K562 (cell line): ENCODE data around the gene DRD3. TPM values are rescaled to one million over a fixed set of nuclear protein-coding genes. Genes with fewer than 3 reads are reported as not detected.

ENCODE experiments used
- ATAC-seq: fragments of 200-7000 bp; cut with Tn5 transposase; 3 replicates; pipeline ENCODE4 v1.9.1; 2020; ENCODE audit warnings: moderate library complexity
- BruUV-seq: library from RNA; stranded (reverse); fragments of 400-500 nt; replicated peaks from 2 replicates; lab custom pipeline; 2021; lab: Mats Ljungman, UMichigan
- CTCF ChIA-PET: fragments of 300-600 bp; formaldehyde crosslinking; extraction: SDS; loops from one replicate; lab custom pipeline; 2021; ENCODE audit warnings: low intra/inter-chr PET ratio; lab: Yijun Ruan, JAX
- POLR2A ChIA-PET: fragments of 300-600, 350-650 bp; sonication (Branson Sonifier 250); formaldehyde crosslinking; extraction: SDS; loops from one replicate; lab custom pipeline; 2021; ENCODE audit warnings: antibody characterized with exemption, inconsistent platforms; lab: Yijun Ruan, JAX
- DNase-seq, 4 experiments: peaks; one replicate each; pipeline versions ENCODE4 v3.0.0 to v3.0.0-alpha.2; 2011 to 2018; ENCODE audit warnings: low spot score in 3 of 4, mixed read lengths in 3 of 4; ENCODE audit errors: extremely low read depth in 1 of 4
- FAIRE-seq: peaks from 2 replicates; lab custom pipeline; 2011; peaks lifted over from hg19 to GRCh38; lab: Jason Lieb, UNC
- H2AFZ ChIP-seq: 2 replicates; pipeline ENCODE4 v1.6.0; 2011; ENCODE audit warnings: low read depth, low read length, control low read depth, inconsistent platforms
- H3K27ac ChIP-seq: fragments of 200-600 bp; 3 replicates; pipeline ENCODE4 v1.8.0; 2011; ENCODE audit warnings: low read depth, mild to moderate bottlenecking, control low read depth, inconsistent platforms, low read length, moderate library complexity, mixed read lengths; ENCODE audit errors: extremely low read depth
- H3K27me3 ChIP-seq, 2 experiments: fragments of 300-600 bp in 1 of 2; 2 replicates in 1 of 2; 3 replicates in 1 of 2; pipeline versions ENCODE4 v1.6.0 to v1.8.0; 2011; ENCODE audit warnings: inconsistent platforms in 2 of 2, low read length in 2 of 2, mild to moderate bottlenecking in 1 of 2, mixed read lengths in 1 of 2, moderate library complexity in 1 of 2; ENCODE audit not compliant: control insufficient read depth in 2 of 2, insufficient read depth in 2 of 2
- H3K36me3 ChIP-seq: fragments of 300-600 bp; 3 replicates; pipeline ENCODE4 v1.8.0; 2011; ENCODE audit warnings: mild to moderate bottlenecking, low read length, inconsistent platforms; ENCODE audit not compliant: control insufficient read depth, insufficient read depth
- H3K4me1 ChIP-seq, 2 experiments: fragments of 200-600 bp in 1 of 2; replicated peaks in 1 of 2; 2 replicates in 1 of 2; 3 replicates in 1 of 2; pipeline versions ENCODE4 v1.5.1 to v1.8.0; 2011; ENCODE audit warnings: inconsistent platforms in 2 of 2, low read length in 2 of 2, mild to moderate bottlenecking in 1 of 2, mixed read lengths in 1 of 2, moderate library complexity in 1 of 2; ENCODE audit not compliant: control insufficient read depth in 2 of 2, insufficient read depth in 2 of 2
- H3K4me2 ChIP-seq: 2 replicates; pipeline ENCODE4 v1.6.1; 2011; ENCODE audit warnings: low read length, control low read depth, inconsistent platforms, mixed read lengths; ENCODE audit not compliant: insufficient read depth
- H3K4me3 ChIP-seq: fragments of 200-600 bp; sonication (generic), shearing (Covaris generic); 2 replicates; pipeline ENCODE4 v1.5.1; 2016; ENCODE audit warnings: control low read depth, inconsistent platforms
- H3K79me2 ChIP-seq: fragments of 200-600 bp; 3 replicates; pipeline ENCODE4 v1.8.0; 2011; ENCODE audit warnings: low read length, inconsistent platforms; ENCODE audit not compliant: control insufficient read depth, insufficient read depth
- H3K9ac ChIP-seq, 2 experiments: 2 replicates each; pipeline versions ENCODE4 v1.6.0 to v1.6.1; 2011; ENCODE audit warnings: low read depth in 2 of 2, low read length in 2 of 2, control low read depth in 1 of 2, inconsistent platforms in 1 of 2, mild to moderate bottlenecking in 1 of 2, mixed read lengths in 1 of 2; ENCODE audit not compliant: insufficient read depth in 1 of 2
- H3K9me1 ChIP-seq: one replicate; pipeline ENCODE4 v1.6.0; 2011; ENCODE audit warnings: inconsistent platforms, mild to moderate bottlenecking, low read length, moderate library complexity; ENCODE audit not compliant: control insufficient read depth, insufficient read depth
- H3K9me3 ChIP-seq: replicated peaks from 2 replicates; pipeline ENCODE4 v1.5.1; 2011; ENCODE audit warnings: low read depth, low read length, inconsistent platforms; ENCODE audit not compliant: control insufficient read depth, insufficient read depth
- H4K20me1 ChIP-seq: replicated peaks from 2 replicates; pipeline ENCODE4 v1.6.1; 2011; ENCODE audit warnings: low read length, inconsistent platforms, mixed read lengths; ENCODE audit not compliant: control insufficient read depth, insufficient read depth
- CREM ChIP-seq: IDR thresholded peaks from 2 replicates; pipeline ENCODE4 v1.6.1; 2014; ENCODE audit warnings: antibody characterized with exemption, low read depth
- FOXM1 ChIP-seq, 2 experiments: fragments of 450-650 bp in 1 of 2; sonication (generic) in 1 of 2; formaldehyde crosslinking in 1 of 2; IDR thresholded peaks; 2 replicates each; pipeline versions ENCODE4 v1.6.1 to v1.9.0; 2017 to 2022; ENCODE audit warnings: low read depth in 2 of 2, mild to moderate bottlenecking in 2 of 2, missing genetic modification reagents in 1 of 2, moderate library complexity in 1 of 2
- HDGF ChIP-seq: fragments of 450-650 bp; IDR thresholded peaks from 2 replicates; pipeline ENCODE4 v1.6.1; 2016
- LARP7 ChIP-seq: fragments of 450-650 bp; IDR thresholded peaks from 2 replicates; pipeline ENCODE4 v1.6.1; 2016
- MYC ChIP-seq, 2 experiments: fragments of 250-450 bp in 1 of 2; sonication (Bioruptor Pico) in 1 of 2; IDR thresholded peaks; 2 replicates each; pipeline versions ENCODE4 v1.5.1 to v1.6.1; 2012 to 2021; ENCODE audit warnings: low read depth in 2 of 2, borderline replicate concordance in 1 of 2, improper control_type of control experiment in 1 of 2, low read length in 1 of 2, mild to moderate bottlenecking in 1 of 2, moderate library complexity in 1 of 2
- POLR3A ChIP-seq: IDR thresholded peaks from 2 replicates; pipeline ENCODE4 v1.6.1; 2011; ENCODE audit warnings: borderline replicate concordance, mild to moderate bottlenecking, moderate library complexity; ENCODE audit not compliant: insufficient read length, insufficient read depth; ENCODE audit errors: extremely low read depth
- TAF15 ChIP-seq: fragments of 200-400 bp; formaldehyde crosslinking; IDR thresholded peaks from 2 replicates; pipeline ENCODE4 v1.6.1; 2017; ENCODE audit warnings: mild to moderate bottlenecking, low read depth, low read length, moderate library complexity
- TBP ChIP-seq: optimal IDR thresholded peaks from 2 replicates; pipeline ENCODE3; 2011; ENCODE audit warnings: low read depth, low read length, improper control_type of control experiment
- ZBTB40 ChIP-seq, 2 experiments: fragments of 450-650 bp in 1 of 2; sonication (generic) in 1 of 2; formaldehyde crosslinking in 1 of 2; IDR thresholded peaks; 2 replicates each; pipeline versions ENCODE4 v1.7.1 to v1.9.0; 2016 to 2022; ENCODE audit warnings: inconsistent platforms in 1 of 2, mild to moderate bottlenecking in 1 of 2, missing genetic modification reagents in 1 of 2
- ZNF384 ChIP-seq: IDR thresholded peaks from 2 replicates; pipeline ENCODE4 v1.6.1; 2012; ENCODE audit warnings: low read depth, low read length, improper control_type of control experiment
- WGBS: fragments of 100-300 bp; shearing (Covaris generic); methylation state at CpG from one replicate; pipeline ENCODE4 v1.1.6; 2016; ENCODE audit warnings: low coverage, mixed read lengths; ENCODE audit not compliant: insufficient coverage; ENCODE audit errors: missing lambda C conversion rate; 5-methylcytosine and 5-hydroxymethylcytosine counted together
- in situ Hi-C: fragments of 300-500 bp; cut with MboI; formaldehyde crosslinking; loops from 4 replicates; pipeline ENCODE4 v1.15.0; 2018; ENCODE audit warnings: inconsistent platforms, mixed read lengths
- intact Hi-C: fragments of 100-400 bp; cut with micrococcal nuclease; formaldehyde crosslinking; loops from 2 replicates; pipeline ENCODE4 v1.14.2; 2022
- polyA plus RNA-seq, 8 experiments: library from polyadenylated mRNA; depleted of rRNA in 4 of 8; stranded (reverse) in 5 of 8; unstranded in 3 of 8; fragments of >200 nt; fragmentation: Nextera tagmentation in 2 of 8; fragmentation: Illumina TruSeq in 1 of 8; extraction: Ambion mirVana in 2 of 8; extraction: Trizol in 1 of 8; gene quantifications; 2 replicates each; pipeline versions ENCODE4 v1.2.1 to v1.2.3, GENCODE V29; 2011 to 2014; ENCODE audit warnings: inconsistent platforms in 1 of 8, missing spikeins in 1 of 8
- total RNA-seq, 7 experiments: library from RNA; depleted of rRNA in 6 of 7; stranded (reverse); fragments of >200 nt in 6 of 7; fragmentation: Illumina TruSeq in 2 of 7; extraction: Trizol in 2 of 7; gene quantifications; 2 replicates each; pipeline versions ENCODE4 v1.2.1 to v1.2.3, GENCODE V29; 2011 to 2021; ENCODE audit warnings: low replicate concordance in 1 of 7
- TF ChIP-seq, protein P1 (sequence below): sonication (generic); formaldehyde crosslinking; IDR thresholded peaks from 2 replicates; pipeline ENCODE4 v1.8.1; 2022; ENCODE audit warnings: missing genetic modification reagents

The DRD3 gene
- total and polyA plus RNA-seq, 9 of the 15 experiments (the other 6 are each of a cell fraction or from before 2014, with no cell fraction given), result not detected

DNA sequence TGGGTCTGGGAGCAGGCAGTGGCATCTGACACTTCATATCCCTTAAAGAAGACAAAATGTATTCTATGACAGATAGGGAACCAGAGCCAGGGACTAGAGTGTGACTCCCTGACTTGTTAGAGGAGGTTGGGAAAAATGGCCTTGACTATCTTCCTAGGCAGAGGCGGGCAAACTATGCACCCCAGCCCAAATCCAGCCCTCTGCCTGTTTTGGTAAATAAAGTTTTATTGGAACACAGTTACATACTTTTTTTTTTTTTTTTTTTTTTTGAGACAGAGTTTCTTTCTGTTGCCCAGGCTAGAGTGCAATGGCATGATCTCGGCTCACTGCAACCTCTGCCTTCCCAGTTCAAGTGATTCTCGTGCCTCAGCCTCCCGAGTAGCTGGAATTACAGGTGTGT is 75.0 kb downstream of the DRD3 start:
- no peak overlapping the region for H3K4me2 ChIP-seq
- CTCF ChIA-PET, result no interaction called here
- no peaks in the 10 kb centered on the region for H4K20me1 ChIP-seq
- DNase-seq (no peak), FAIRE-seq (no peak), ATAC-seq (no peak)
- no peaks in the 10 kb centered on the region for H3K9me3 ChIP-seq
- POLR2A ChIA-PET, result no interaction called here
- intact Hi-C loops (no loop called here), in situ Hi-C loops (no loop called here)
- no peaks in the 10 kb centered on the region for H3K4me1 ChIP-seq
- no peaks in the 10 kb centered on the region for H3K79me2 ChIP-seq
- WGBS, result 0% methylated on average over 3 of the region's 4 CpGs
- H3K4me3 ChIP-seq, result no peak overlapping the region
- H2AFZ ChIP-seq, result no peak overlapping the region
- no peaks in the 10 kb centered on the region for H3K36me3 ChIP-seq
- no TSS peak for BruUV-seq
- no peaks in the 10 kb centered on the region for H3K9me1 ChIP-seq
- TF ChIP-seq, protein P1, sequence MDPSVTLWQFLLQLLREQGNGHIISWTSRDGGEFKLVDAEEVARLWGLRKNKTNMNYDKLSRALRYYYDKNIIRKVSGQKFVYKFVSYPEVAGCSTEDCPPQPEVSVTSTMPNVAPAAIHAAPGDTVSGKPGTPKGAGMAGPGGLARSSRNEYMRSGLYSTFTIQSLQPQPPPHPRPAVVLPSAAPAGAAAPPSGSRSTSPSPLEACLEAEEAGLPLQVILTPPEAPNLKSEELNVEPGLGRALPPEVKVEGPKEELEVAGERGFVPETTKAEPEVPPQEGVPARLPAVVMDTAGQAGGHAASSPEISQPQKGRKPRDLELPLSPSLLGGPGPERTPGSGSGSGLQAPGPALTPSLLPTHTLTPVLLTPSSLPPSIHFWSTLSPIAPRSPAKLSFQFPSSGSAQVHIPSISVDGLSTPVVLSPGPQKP (CRISPR knock-in tag), result no peak
- TF ChIP-seq LARP7, result no peak
- TF ChIP-seq CREM, result no peak
- TF ChIP-seq MYC (IDR thresholded peaks at IDR 0.05; ENCODE audit: low read depth, low read length), result no peak
- TF ChIP-seq MYC (CRISPR knock-in tag; IDR thresholded peaks at IDR 0.05; ENCODE audit: borderline replicate concordance, low read depth), result no peak
- TF ChIP-seq ZBTB40 (IDR thresholded peaks at IDR 0.05), result peak; percentile 65
- TF ChIP-seq ZBTB40 (CRISPR knock-in tag; IDR thresholded peaks at IDR 0.05), result no peak
- no peak for TF ChIP-seq TAF15
- TF ChIP-seq POLR3A, result no peak
- TF ChIP-seq HDGF, result no peak
- TF ChIP-seq FOXM1 (IDR thresholded peaks at IDR 0.05; ENCODE audit: low read depth), result no peak
- TF ChIP-seq FOXM1 (CRISPR knock-in tag; IDR thresholded peaks at IDR 0.05; ENCODE audit: low read depth), result no peak
- no peak for TF ChIP-seq TBP
- 0 out of 2 replicates have a peak, but pooled peaks have one; percentile 42 for TF ChIP-seq ZNF384
- no peaks in the 10 kb centered on the region; a peak in 1 of 5 replicates for H3K27me3 ChIP-seq
- H3K27ac ChIP-seq, result no peak overlapping the region
- H3K9ac ChIP-seq, result no peak overlapping the region
